UCSD-AML1 (cell line): ENCODE measurements around the gene SPOCK2.

Experiments
- DNase-seq: peaks from one replicate; lab custom pipeline; 2025; ENCODE audit not compliant: unreplicated experiment; lab: John Stamatoyannopoulos, UW

The SPOCK2 gene

DNA sequence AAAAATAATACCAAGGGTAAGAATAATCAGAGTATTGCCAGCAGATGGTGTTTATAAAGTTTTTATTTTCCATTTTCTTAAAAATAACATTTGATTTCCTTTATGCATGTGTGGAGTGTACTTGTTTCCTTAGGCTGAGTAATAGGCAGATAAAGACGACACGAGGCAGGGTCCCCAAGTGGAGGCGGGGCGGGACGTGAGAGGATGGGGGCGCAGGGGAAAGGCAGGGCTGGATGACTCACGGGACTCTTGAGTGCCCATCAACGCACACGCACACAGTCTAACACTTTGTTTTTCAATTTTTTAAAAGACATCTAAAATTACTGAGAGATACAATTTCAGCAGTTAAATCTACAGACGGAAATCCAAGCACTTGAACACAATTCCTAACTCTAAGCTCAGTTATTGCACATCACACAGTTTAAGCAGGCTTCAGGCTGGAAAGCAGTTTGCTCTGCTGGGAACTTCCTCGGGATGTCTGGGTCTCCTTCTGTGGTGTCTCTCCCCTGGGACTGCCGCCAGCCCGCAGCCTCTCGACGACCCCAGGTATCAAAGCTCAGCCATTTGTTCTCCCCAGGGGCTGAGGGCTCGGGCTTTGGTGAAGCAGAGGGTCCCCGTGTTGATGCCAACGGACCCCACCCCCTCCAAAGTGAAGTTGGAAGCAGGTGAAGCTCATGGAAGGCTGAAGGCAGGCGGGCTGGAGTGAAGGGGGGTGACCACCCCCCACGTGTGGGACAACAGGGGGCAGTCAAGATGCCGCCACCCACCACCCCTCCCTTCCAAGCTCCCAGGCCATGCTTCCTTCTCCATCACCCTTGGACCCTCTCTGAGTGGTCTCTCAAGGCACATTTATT, 29.1 kb downstream of the SPOCK2 start:
- no peak for DNase-seq

DNA sequence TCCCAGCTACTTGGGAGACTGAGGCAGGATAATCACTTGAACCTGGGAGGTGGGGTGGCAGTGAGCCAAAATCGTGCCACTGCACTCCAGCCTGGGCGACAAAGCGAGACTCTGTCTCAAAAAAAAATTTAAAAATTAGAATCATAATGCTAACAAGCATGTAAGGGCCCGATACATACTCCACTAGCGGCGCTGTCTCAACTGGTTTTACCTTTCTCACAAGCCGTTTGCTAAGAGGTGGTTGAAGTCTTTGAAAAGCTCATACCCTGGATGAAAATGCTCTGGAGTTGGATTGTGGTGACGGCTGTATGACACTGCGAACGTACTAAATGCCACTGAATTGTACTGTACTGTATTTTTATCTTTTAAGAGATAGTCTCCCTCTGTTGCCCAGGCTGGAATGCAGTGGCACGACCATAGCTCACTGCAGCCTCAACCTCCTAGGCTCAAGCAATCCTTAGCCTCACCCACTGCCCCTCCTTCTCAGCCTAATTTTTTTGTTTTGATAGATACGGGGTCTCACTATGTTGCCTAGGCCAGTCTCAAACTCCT, 29.9 kb downstream of the SPOCK2 start:
- no peak for DNase-seq

DNA sequence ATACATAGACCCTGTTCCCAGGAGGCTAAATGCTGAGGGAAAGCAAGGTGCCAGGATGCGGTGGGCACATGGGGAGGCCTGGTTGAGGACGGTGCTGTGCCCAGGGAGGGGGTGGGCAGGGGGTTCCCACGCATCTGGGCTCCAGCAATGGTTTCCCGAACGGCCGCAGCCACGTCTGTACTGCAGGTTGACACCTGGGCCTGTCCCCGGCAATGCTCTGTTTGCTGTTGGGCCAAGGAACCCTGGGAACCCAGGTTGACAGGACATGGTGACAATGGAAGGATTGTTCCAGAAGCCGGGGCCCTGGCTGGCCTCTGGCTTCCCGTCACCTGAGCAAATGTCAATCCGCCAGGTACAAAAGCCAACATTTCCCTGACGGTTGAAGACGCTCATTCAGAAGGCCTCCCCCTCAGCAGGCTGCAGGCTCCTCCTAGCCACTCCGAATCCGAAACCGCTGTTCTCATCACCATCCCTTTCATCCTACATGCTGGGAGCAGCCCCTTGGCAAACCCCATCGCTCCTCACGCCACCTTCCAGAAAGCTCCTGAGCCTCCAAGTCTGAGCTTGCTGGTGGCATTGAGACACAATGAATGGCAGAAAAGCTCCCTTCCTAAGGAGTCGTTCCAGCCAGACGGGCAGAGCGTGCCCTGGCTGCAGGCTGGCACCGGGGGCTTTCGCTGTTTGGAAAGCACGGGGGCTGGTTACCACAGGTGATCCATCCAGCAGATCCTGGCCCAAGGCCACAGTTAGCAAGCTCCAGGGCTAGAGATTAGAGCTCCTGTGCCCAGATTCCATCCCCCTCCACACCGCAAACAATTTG, 31.2 kb downstream of the SPOCK2 start:
- DNase-seq, result no peak

DNA sequence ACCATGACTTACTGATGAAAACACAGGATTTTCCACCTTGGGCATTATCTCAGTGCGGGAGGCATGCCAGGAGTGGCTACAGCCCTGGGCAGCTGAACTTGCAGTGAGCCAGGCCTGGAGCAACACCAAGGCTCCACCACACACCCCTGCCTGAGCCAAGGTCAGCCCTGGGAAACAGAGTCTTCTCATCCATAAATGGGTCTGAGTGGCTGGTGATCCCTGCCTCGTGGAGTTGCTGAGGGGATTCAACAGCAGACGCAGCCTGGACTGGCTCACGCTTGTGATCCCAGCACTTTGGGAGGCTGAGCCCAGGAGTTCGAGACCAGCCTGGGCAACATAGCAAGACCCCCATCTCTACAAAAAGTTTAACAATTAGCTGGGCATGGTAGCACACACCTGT, 32.2 kb downstream of the SPOCK2 start:
- DNase-seq, result no peak

DNA sequence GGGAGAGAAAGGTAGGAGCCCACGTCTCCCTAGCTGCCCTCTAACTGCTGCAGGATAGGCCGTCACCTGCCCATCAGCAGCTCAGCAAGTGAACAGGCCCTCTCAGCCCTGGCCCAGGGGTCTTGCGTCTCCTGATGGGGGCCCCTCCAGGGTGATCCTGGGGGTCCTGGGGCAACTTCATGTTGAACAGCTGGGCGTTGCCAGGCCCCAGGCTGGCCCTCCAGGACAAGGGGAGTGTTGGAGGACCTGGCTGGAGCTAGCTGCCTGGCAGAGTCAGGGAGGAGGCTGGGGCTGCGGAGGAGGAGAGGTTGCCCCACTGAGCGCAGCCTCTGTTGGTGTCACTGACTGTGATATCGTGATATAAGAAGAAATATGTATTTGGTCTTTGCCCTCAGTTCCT, 34.7 kb downstream of the SPOCK2 start:
- DNase-seq, result no peak

DNA sequence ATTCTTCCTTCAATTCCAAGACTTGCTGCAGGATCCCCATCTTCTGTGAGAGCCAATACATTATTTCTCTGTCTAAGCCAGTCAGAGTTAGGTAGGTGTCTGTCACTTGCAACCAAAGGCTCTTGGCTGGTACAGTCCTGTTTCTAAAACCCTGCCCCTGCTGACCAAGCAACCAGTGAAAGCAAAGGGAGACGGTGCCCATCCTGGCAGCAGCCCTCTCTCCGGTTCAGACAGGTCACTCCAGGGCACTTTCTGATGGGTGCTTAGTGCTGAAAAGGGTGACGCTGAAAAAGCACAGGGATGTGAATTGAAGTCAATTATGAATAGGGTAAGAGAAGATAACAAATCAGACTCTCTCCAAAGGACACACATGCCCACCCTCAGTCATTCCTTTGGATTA, 37.5 kb downstream of the SPOCK2 start:
- no peak for DNase-seq

DNA sequence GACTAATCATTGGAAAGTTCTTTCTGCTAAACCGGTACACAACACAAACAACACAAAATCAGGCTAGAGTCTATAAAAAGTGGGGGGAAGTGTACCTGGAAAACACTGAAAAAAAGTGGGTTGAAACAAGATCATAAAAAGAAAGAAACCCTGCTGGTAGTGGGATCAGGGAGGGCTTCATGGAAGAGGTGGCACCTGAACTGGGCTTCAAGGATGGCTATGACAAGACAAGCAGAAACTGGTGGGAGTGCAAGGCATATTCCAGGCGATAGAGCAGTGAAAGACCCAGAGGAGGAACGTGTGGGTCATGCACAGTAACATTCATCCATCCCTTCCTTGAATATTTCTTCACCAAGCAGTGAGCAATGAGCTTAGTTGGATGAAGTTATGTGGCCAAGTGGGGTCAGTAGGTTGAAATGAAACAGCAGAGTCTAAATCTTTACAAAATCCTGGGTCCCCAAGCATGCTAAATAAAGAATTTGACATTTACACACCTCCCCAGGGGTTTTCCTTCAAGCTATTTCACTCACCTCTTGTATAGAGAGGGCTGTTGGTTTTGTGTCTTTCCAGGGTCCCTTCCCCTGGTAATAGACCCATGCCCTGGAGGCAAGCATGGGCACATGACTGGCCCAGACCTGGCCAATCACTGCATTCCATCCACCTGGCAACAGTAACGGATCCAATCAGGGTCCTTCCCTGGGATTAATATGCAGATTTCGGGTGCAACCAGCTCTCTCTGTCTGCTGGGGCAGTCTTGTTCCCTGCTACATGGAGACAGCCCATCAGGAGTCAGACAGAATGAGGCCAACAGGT, 38.2 kb downstream of the SPOCK2 start:
- DNase-seq, result no peak

DNA sequence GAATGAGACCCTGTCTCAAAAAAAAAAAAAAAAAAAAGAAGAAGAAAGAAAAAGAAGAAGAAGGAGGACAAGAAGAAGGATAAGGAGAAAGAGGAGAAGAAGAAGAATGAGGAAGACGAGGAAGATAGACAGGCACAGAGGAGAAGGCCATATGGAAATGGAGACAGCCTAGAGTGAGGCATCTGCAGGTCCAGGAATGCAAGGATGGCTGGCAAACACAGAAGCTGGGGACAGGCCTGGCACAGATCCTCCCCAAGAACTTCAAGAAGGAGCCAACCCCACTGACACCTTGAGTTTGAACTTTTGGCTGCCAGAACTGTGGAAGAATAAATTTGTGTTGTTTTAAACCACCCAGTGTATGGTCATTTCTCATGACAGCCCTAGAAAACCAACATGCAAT, 38.9 kb downstream of the SPOCK2 start:
- no peak for DNase-seq

DNA sequence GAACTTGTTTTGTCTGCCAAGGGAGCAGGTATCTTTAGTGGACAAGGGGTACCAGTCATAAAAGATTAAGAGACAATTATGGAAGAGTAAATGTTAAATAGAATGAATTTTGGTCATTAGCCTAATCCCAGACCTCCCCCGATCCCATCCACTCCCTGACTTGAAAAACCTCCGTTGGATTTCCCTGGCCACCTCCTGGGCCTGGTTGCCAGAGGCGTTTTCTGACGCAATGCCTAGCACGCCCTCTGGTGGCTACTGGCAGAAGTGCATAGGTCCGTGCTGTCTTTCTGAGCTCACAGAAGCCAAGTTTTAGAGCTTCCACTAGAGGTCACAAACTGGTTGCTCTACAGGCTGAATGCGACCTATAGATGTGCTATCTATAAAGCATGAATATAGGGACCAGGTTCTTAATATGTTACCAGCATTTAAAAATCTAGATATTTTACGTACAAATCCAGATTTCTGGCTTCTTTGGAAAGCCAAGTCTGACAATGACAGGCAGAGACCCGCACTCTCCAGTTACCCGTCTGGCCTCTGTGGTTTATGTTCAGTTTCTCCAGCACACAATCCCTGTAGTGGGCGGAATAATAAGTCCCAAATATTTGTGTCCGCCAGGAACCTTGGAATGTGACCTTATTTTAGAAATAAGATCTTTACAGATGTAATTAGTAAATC, 39.8 kb downstream of the SPOCK2 start:
- peak; percentile 89 for DNase-seq

DNA sequence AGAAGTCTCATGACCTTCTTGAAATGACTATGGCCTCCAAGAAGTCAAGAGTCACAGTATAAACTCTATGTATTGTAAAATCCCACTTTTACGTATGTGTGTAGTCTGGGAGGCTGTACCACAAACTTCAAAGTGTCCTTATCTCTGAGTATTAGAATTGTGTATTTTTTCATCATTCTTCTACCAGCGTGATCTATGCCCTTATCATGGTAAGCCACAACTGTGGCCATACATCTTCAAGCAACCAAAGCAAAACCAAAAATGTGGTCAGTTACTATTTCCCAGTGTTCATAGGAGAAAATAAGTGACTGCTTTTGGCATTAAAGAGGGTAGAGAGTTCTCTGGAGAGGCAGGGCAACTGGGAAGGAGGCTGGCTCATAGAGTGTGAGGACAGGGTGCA, 42.8 kb downstream of the SPOCK2 start:
- no peak for DNase-seq

DNA sequence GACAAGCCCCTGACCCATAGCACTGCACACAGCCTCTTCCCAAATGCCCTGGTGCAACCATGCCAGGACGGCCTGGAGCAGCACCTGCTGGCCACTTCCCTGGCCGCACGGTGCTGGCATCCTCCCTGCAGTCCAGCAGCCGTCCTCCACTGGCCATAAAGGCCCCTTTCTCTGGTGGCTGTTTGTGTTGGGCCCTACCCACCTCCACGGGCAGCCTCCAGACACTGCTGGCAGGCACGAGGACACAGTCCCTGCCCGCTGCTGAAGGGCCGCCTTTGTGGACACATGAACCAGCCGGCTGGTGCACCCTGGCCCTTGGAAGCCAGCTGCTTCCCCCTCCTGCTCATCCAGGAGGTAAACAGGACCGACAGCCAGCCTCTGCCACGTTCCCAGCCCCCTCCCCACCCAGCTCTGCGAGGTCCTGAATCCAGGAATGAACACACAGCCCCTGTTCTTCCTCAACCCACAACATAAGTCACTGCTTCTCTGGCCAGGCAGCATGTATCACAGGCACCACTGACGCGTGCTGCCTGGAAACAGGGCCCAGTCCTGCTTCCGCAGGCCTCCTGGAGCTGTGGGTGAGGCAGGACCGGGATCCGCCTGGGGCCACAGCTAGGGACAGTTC, 43.8 kb downstream of the SPOCK2 start:
- no peak for DNase-seq

DNA sequence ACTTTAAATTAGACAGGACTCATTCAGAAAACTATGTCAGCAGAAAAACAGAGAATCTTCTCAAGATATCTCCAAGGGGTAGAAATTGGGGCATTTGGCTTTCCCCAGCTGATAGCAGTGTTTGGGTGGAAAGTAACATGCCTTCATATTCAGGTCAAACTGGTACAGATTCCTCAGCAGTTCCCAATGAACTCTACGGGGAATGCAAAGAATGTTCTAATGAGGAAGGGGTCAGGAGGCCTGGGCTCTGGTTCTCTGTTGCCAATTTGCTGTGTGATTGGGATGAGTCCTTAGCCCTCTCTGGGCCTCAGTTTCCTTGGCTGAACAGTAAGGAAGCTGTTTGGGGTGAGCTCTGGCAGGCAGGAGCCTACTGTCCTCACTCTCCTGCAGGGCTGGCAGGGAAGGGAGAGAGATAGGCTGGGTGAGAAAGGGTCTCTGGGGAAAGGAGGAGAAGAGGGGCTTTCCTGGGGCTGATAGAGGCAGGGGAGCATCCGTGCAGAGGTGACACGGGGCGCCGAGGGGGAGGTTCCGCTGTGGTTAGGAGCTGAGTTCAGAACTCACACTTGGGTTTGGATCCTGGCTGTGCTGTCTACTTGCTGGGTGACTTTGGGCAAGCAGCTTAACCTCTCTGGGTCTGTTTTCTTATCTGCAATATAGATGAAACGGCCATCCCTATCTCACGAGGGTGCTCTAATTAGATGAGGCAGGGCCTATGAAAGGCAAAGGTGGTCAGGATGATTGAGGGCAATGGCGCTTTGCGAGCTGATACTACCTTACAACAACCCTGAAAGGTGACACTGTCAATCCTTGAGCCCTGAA, 45.1 kb downstream of the SPOCK2 start:
- DNase-seq, result no peak

DNA sequence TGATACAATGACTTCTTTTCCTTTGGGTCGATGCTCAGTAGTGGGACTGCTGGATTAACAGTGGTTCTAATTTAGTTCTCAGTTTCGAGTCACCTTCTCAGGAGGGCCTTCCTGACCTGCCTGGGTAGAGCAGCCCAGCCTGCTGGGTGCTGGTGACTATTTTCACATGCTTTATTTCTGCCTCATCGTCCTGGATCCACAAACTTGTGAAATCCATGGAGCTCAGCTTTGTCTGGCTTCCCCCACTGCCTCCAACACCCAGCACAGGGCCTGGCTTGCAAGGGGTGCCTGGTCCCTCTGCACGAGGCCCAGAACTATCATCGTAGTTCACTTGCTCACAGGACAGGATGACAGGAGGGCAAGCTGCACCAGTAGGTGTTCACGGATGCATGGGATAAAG, 46.9 kb downstream of the SPOCK2 start:
- no peak for DNase-seq

DNA sequence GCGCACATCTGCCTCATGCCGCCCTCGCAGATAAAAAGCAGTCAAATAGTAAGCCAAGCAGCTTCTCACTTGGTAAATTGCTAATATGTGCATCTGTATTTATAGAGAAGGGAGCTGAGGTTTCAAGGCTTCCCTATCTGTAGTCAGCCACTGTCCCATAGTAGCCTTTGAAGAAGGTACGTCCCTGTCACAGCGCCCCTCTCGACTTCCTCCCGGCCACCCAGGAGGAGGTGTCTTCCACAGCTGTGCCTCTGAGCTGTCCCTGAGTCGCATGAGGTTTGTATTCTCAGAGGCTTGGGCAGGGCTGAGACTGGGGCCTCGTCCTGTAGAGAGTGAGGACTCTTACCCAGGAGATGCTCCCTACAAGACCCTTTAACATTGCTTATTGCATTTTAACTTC, 49.0 kb downstream of the SPOCK2 start:
- no peak for DNase-seq

DNA sequence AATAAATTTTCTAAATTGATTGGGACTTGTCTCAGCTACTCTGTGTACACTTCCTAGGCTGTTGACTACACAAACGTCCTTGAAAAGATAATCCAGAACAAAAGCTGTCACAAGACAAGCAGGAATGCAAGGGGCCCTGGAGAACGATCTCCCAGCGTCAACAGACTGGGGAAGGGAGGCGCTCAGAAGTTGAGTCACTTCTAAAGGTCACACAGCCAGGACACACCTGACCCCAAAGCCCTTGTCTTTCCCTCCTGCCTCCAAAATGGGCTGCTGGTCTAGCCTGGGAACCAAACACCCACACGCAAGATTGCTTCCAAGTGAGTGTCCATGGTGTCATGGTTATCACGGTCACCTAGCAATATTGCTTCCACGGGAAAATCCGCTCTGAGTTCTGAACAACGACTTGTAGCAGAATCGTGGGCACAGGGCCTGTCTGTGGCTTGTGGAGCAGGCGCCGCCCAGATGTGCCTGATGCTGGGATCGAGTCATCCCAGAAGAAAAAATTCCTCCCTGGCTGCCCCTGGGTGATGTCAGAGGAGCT, 49.8 kb downstream of the SPOCK2 start:
- no peak for DNase-seq

DNA sequence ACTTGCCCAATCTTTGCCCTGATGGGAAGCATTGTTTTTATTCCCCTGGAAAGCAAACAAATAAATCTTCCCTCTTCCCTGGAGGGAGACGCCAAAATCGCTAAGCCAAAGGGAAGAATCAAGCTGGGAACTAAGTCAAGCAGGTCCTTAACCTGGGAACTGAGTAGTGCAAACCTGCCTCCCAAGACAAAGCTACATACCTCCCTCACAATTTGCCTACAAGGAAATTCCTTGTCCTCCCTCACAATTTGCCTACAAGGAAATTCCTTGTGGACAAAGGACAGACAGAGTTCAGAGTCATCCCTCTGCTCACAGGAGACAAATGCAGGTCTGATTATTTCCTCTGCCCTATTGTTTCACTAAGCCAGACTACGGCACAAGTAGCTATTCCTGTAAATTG, 50.5 kb downstream of the SPOCK2 start:
- DNase-seq, result no peak

DNA sequence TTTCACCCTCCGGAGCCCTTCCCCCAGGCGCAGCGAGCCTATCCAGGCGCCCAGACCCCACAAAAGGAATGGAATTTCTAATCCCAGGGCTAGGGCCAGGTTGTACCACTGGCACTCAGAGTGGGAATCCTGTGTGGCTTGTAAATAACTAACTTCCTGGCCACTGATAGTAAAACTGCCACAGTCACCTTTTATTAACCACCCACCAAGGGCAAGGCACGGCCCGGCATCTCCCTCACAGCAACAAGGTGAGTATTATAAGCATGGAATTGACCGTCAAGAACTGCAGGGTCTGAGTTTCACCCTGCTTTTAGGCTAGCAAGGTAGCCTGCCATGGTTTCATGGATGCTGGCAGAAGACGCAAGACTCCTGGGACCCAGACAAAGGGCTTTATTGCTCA, 51.1 kb downstream of the SPOCK2 start:
- no peak for DNase-seq

DNA sequence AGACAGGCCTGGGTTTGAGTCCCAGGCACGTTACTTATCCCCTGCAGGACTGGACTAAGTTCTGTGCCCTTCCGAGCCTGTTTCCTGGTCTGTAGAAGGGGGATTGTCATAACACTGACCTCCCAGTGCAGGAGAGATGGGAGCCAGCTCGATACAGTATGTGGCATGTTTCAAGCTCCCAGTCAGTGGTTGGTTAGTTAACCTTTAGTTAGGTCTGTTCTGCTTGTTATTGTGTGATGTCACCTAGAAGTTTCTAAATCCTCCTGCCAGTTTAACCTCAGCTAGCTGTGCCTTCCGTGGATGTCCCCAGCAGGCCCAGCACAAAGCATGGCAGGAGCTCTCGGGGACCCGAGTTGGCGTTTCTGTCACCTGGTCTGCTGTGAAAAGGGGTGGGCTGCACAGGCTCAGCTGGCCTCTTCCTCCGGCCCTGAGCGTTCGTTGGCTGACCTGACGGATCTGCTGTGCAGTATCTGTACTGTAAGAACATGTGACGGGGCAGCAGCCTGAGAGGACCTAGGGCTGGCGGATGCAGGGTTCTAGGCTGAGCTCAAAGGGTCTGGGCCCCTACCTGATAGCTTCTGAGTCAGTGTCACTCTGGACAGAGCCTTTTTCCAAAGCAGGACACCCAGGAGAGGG, 53.0 kb downstream of the SPOCK2 start:
- DNase-seq, result no peak

DNA sequence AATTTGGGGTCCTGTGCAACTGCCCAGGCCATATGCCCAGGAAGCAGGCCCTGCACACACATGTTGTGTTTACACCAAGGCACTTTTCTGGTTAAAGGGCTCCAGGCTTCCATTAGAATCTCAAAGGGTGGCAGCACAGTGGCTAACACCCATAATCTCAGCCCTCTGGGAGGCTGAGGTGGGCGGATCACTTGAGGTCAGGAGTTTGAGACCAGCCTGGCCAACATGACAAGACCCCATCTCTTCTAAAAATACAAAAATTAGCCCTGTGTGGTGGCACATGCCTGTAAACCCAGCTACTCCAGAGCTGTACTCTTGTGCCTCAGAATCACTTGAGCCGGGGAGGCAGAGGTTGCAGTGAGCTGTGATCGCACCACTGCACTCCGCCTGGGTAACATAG, 53.6 kb downstream of the SPOCK2 start:
- DNase-seq, result no peak
